Measurements from ENCODE around the gene SUMF1. TPM values are rescaled to one million over a fixed set of nuclear protein-coding genes. Genes with fewer than 3 reads are reported as not detected.
A peak's percentile ranks its signal among the peaks of the same experiment; 100 is the strongest.

SUMF1 gene
- total RNA-seq, 2 donors from 2014 or later, result 18.4 to 18.6 TPM

GRCh38 chr3:4351872-4352271 lies 115.2 kb downstream of the SUMF1 start:
- Histone ChIP-seq H3K9me3 (ENCODE audit: control insufficient read depth, low read length) (no peaks in the 10 kb centered on the region), H3K4me3 (ENCODE audit: low read length) (no peak overlapping the region), H3K27ac (ENCODE audit: low read depth, low read length) (no peak overlapping the region), H3K36me3 (ENCODE audit: control insufficient read depth, insufficient read depth, low read length) (no peaks in the 10 kb centered on the region), H3K9ac (ENCODE audit: extremely low read depth, low read length, poor library complexity, severe bottlenecking) (no peak overlapping the region), H3K4me1 (ENCODE audit: control insufficient read depth, insufficient read depth, low read length) (no peaks in the 10 kb centered on the region), H3K27me3 (ENCODE audit: control insufficient read depth, insufficient read depth, low read length, poor library complexity, severe bottlenecking) (peaks cover 50% of the 10 kb centered on the region)
- 93 to 94% methylated on average over 4 of the region's 4 CpGs for WGBS, 2 experiments (ENCODE audit: insufficient coverage in 1 of 2, insufficient read length in 1 of 2)
- Mint-ChIP-seq H3K36me3 (ENCODE audit: low read depth) (peaks cover 4% of the 10 kb centered on the region), H3K27me3 (ENCODE audit: insufficient read depth) (peaks cover 31% of the 10 kb centered on the region), H3K4me3 (no peak overlapping the region), H3K9me3 (peaks cover 5% of the 10 kb centered on the region), H3K27ac (no peak overlapping the region), H3K4me1 (peaks cover 6% of the 10 kb centered on the region)
- TF ChIP-seq CTCF (conservative IDR thresholded peaks at IDR 0.05), result no peak
- no peak for DNase-seq

- DNase-seq, result no peak
- Histone ChIP-seq H3K36me3 (ENCODE audit: control insufficient read depth, insufficient read depth, low read length) (no peaks in the 10 kb centered on the region), H3K27ac (ENCODE audit: low read depth, low read length) (no peak overlapping the region), H3K4me1 (ENCODE audit: control insufficient read depth, insufficient read depth, low read length) (no peaks in the 10 kb centered on the region), H3K9ac (ENCODE audit: extremely low read depth, low read length, poor library complexity, severe bottlenecking) (no peak overlapping the region), H3K27me3 (ENCODE audit: control insufficient read depth, insufficient read depth, low read length, poor library complexity, severe bottlenecking) (peaks cover 44% of the 10 kb centered on the region), H3K9me3 (ENCODE audit: control insufficient read depth, low read length) (no peaks in the 10 kb centered on the region), H3K4me3 (ENCODE audit: low read length) (no peak overlapping the region)
- H3K36me3 Mint-ChIP-seq (ENCODE audit: low read depth), result peaks cover 4% of the 10 kb centered on the region
- peaks cover 6% of the 10 kb centered on the region for H3K4me1 Mint-ChIP-seq
- H3K9me3 Mint-ChIP-seq, result peaks cover 5% of the 10 kb centered on the region
- TF ChIP-seq CTCF (conservative IDR thresholded peaks at IDR 0.05), result peak; percentile 34
- H3K27ac Mint-ChIP-seq, result no peak overlapping the region
- H3K4me3 Mint-ChIP-seq, result no peak overlapping the region
- H3K27me3 Mint-ChIP-seq (ENCODE audit: insufficient read depth), result peaks cover 26% of the 10 kb centered on the region
- 85 to 88% methylated on average over 8 to 11 of the region's 11 CpGs for WGBS, 2 experiments (ENCODE audit: insufficient coverage in 1 of 2, insufficient read length in 1 of 2)
These were observed 115.8 kb downstream of the SUMF1 start for GRCh38 chr3:4351164-4351855.

- Mint-ChIP-seq H3K4me1 (peaks cover 4% of the 10 kb centered on the region), H3K36me3 (ENCODE audit: low read depth) (peaks cover 4% of the 10 kb centered on the region), H3K9me3 (peaks cover 5% of the 10 kb centered on the region), H3K4me3 (no peak overlapping the region), H3K27me3 (ENCODE audit: insufficient read depth) (peaks cover 24% of the 10 kb centered on the region), H3K27ac (no peak overlapping the region)
- Histone ChIP-seq H3K27me3 (ENCODE audit: control insufficient read depth, insufficient read depth, low read length, poor library complexity, severe bottlenecking) (peaks cover 39% of the 10 kb centered on the region), H3K4me3 (ENCODE audit: low read length) (no peak overlapping the region), H3K36me3 (ENCODE audit: control insufficient read depth, insufficient read depth, low read length) (no peaks in the 10 kb centered on the region), H3K9ac (ENCODE audit: extremely low read depth, low read length, poor library complexity, severe bottlenecking) (no peak overlapping the region), H3K9me3 (ENCODE audit: control insufficient read depth, low read length) (no peaks in the 10 kb centered on the region), H3K27ac (ENCODE audit: low read depth, low read length) (no peak overlapping the region), H3K4me1 (ENCODE audit: control insufficient read depth, insufficient read depth, low read length) (no peaks in the 10 kb centered on the region)
- DNase-seq, result no peak
- 27% methylated on average over 2 of the region's 2 CpGs; no CpG with 5 or more reads in 1 of the 2 experiments for WGBS, 2 experiments (ENCODE audit: insufficient coverage in 1 of 2, insufficient read length in 1 of 2)
- TF ChIP-seq CTCF (conservative IDR thresholded peaks at IDR 0.05), result peak; percentile 92
These were observed 116.3 kb downstream of the SUMF1 start for GRCh38 chr3:4350789-4351163.

Measured in endodermal cell (in vitro differentiated cells).